Stimulated activated CD4-positive, alpha-beta T cell treated with anti-CD3 and anti-CD28 coated beads, Interleukin-2, amount 100 ng/mL, for 48 hours (primary cell): ENCODE results near the gene KMT5B.

Experiments
- DNase-seq, 2 donors: peaks; one replicate each; pipeline ENCODE4 v3.0.0-alpha.2; 2020

Gene KMT5B

DNA sequence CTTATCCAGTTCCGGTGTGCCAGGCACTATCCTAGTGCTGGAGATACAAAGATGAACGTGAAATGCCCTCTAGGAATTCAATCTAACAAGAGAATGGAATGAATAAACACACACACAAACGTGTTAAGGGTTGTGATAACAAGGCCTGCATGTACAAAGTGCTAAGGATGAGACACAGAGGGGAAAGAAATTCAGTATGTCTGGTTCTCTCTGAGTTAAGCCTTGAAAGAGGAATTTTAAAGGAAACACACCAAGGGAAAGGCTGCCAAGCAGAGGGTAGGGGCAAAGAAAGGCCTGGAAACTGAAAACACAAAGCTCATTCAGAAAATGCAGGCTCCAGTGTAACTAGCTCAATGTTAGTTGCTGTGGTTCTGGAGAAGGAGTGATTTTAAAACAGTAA, 96.1 kb downstream of the KMT5B start:
- no peak for DNase-seq

DNA sequence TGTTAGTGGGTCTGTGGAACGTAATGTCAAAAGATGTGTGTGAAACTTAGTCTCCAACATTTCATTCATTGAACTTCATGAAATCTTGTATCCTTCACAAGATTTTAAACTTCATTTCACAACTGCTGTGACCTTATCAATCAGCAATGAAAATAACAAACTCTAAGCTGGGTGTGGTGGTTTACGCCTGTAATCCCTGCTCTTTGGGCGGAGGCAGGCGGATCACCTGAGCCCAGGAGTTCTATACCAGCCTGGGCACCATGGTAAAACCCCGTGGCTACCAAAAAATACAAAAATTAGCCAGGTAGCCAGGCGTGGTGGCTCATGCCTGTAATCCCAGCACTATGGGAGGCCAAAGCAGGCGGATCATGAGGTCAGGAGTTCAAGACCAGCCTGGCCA, 97.0 kb downstream of the KMT5B start:
- no peak for DNase-seq

DNA sequence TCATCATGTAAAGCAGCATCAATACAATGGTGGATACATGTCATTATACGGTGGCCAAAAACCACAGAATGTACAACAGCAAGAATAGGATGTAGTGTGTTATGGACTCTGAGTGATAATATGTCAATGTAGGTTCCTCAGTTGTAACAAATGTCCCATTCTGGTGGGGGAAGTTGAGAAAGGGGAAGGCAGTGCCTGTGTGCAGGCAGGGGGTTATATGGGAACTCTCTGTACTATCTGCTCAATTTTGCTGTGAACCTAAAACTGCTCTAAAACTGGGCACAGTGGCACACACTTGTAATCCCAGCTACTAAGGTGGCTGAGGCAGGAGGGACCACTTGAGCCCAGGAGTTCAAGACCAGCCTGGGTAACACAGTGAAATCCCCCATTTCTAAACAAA, 97.8 kb downstream of the KMT5B start:
- no peak for DNase-seq

DNA sequence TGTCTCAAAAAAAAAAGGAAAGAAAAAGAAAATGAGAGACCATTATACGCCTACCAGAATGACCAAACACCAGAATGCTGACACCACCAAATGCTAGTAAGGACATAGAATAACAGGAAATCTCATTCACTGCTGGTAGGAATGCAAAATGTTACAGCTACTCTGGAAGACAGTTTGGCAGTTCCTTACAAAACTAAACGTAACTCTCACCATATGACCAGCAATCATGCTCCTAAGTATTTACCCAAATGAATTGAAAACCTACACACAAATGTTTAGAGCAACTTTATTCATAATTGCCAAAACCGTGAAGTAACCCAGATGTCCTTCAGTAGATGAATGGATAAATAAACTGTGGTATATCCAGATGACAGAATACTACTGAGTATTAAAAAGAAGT, 99.1 kb downstream of the KMT5B start:
- no peak for DNase-seq

DNA sequence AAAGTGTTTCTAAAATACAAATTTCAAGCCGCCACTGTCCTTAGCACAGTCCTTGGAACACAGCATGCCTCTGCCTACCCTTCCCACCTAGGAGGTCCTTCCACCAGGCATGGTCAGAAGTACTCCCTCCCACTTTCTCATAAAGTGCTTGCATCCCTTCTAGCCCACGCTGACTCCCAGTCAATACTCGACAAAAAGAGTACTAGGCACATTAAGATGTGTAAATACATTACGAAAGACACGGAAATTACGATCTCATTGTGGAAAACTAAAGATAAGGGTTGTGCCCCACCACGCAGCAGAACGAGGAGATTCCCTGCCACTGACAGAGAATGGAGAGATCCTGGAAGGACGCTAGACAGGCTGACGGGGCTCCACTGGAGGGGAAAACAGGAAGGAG, 105.4 kb downstream of the KMT5B start:
- DNase-seq: no peak

DNA sequence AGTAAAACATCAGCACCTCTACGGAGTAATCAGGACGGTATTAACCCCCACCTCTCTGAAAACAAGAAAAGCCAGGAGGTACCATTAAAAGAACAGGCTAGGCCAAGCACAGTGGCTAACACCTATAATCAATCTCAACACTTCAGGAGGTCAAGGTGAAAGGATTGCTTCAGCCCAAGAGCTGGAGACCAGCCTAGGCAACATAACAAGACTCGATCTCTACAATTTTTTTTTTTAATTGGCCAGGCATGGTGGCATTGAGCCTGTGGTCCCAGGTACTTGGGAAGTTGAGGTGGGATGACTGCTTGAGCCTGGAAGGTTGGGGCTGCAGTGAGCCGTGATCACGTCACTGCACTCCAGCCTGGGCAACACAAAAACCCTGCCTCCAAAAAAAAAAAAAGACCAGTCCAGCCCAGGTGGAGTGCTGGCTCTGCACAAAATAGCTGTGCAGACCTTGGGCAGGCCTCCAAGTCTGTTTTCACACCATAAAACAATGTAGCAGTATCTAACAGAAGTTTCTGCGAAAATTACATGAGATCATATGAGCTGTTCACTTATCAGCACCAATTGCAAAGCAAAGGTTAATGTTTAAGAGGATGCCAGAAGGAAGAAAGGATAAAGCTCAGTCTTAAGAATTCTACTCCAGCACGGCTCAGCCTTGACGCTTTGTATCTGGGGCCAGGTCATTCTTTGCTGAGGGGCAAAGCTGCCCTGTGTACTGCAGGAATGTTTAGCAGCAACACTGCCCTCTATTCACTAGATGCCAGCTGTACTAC, 106.7 kb downstream of the KMT5B start:
- DNase-seq: no peak
